Measurements from ENCODE around the gene LRTM2.
A peak's percentile ranks its signal among the peaks of the same experiment; 100 is the strongest.

Gene LRTM2

DNA sequence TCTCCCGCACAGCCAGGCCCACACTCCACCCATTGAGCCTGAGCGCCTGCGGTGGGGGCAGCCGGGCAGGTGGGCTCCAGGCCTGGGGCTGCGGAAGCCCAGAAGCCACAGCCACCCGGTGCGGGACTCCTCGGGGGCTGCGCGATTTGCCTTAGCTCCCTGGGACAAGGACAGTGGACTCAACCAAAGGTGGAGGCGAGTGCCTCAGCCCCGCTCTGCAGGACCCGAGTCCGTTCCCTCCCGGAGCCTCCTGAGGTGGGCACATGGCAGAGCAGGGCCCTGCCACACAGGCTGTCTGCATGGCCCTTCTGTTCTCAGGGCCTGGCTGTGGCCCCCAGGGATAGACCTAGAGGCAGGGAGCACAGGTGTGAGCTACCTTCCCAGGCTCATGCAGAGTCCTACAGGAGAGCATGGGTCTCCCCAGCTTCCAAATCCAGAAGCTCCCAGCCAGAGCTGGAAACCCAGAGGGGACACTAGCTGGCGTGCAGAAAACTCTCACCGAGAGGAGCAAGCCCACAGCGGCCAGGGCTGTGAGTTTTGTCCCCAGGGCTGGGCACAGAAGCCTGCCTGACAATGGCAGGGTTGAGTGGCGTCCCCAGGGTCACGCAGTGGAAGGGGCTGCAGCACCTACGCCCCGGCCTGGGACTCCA lies 22.2 kb upstream of the LRTM2 start:
- DNase-seq (ENCODE audit: low read depth, low spot score), result no peak

GRCh38 chr12:1798641-1799020 lies 21.7 kb upstream of the LRTM2 start:
- no peak for DNase-seq (ENCODE audit: low read depth, low spot score)

DNA sequence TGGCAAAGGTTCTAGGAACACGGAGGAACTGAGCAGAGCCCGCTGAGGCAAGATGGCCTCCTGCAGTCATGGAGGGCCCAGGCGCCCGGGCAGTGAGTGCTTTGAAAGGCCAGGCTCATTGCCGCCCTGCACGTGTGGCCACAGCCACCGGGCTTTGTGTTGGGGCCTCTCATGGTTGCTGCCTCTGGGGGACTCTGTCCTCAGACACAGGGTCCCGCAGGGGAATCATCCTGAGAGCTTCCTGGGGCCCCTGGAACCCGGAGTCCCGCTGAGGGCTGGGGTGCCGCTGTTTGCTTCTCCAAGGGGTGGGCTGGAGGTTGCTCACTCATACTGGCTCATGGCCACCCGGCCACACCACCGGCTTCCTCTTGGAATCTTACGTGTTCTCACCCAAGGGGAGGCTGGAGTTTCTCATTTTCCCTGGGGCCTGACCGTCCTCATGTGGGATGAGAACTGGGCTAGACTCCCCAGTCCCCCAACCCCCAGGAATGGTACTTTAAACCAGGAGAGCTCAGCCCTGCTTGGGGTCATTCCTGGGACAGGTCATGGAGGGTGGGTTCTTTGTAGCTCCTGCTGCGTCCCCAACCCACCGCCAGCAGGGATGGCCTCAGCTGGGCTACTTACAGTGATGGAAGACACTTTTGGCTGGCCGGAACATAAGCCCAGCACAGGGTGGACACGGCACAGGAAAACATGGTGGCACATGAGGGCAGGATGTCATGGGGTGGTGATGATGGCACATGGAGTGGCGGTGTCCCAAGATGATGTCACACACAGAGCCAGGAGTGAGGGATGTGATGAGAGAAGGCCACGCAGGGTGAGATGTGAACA lies 21.1 kb upstream of the LRTM2 start:
- DNase-seq (ENCODE audit: low read depth, low spot score), result no peak

DNA sequence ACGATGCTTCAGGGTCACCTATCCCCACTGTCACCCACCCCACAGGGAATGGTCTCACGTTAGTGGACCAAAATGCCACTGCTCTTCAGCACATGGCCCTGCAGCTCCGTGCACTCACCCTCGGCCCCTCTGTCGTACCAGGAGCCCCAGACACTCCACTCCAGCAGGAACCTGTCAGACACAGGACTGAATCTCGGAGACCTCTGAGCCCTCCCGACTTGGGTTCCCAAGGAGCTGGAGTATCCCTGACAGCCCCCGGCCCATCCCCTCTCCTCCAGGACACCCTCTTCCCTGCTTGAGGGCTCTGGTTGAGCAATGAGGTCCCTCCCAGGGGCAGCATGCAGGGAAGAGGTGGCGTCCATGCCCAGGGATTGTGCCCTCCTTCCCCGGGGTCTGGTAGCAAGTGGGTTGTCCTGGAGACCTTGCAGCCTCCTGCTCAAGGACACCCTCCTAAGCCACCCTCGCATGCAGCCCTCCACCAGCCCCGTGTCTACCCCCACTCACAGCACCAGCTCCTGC lies 20.4 kb upstream of the LRTM2 start:
- DNase-seq (ENCODE audit: low read depth, low spot score), result no peak

- no peak for DNase-seq (ENCODE audit: low read depth, low spot score)
These were observed 19.7 kb upstream of the LRTM2 start for GRCh38 chr12:1800401-1801302.

DNA sequence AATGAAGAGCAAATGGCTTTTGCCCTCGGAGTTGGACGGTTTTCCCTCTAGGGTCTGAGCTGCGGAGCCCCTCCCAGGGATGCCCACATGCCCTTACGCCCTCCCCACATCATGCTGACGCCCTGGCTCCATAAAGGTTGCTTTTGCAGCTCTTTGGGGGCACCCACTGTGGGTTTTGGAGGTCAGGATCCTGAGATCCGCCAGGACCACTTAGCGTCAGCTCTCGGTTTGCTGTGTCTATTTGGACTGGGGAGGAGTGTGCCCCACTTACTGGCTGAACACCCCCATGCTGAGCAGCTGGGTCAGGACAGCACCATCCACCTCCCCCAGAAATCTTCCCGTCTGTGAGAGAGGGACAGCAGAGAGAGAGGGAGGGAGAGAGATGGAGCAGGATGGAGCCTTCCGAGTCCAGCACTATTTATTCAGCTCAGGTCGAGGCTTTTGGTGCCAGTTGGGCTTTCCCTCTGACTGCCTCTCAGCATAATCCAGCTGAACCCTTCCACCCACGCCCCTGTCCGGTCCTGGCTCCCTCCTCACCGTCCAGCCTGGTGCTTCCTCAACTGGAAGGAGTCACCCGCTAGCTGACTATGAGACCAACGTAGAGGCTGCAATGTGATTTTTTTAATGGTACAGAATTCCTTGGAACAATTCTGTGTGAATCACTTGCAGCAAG lies 18.9 kb upstream of the LRTM2 start:
- DNase-seq (ENCODE audit: low read depth, low spot score), result no peak

DNA sequence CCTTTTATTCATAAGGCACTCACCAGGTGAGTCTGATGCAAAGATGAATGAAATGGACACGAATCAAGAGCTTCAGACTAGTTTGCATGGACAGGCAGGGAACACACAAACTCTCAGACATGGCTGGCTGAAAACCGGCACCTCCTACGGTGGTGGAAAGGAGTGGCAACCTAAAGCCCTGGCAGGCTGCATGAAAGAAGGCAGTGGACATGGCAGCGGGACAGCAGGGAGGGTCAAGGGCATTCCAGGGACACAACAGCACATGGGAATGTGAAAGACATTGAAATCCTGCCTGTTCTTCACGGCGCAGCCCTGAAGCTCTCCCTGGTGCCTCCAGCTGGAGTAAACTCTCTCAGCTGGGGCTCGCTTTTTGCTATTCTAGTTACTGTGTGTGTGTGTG lies 16.6 kb upstream of the LRTM2 start:
- no peak for DNase-seq (ENCODE audit: low read depth, low spot score)

- DNase-seq (ENCODE audit: low read depth, low spot score), result peak; percentile 94
These were observed 15.6 kb upstream of the LRTM2 start for GRCh38 chr12:1804545-1805332.

GRCh38 chr12:1805441-1806081 lies 14.8 kb upstream of the LRTM2 start:
- DNase-seq (ENCODE audit: low read depth, low spot score), result no peak

DNA sequence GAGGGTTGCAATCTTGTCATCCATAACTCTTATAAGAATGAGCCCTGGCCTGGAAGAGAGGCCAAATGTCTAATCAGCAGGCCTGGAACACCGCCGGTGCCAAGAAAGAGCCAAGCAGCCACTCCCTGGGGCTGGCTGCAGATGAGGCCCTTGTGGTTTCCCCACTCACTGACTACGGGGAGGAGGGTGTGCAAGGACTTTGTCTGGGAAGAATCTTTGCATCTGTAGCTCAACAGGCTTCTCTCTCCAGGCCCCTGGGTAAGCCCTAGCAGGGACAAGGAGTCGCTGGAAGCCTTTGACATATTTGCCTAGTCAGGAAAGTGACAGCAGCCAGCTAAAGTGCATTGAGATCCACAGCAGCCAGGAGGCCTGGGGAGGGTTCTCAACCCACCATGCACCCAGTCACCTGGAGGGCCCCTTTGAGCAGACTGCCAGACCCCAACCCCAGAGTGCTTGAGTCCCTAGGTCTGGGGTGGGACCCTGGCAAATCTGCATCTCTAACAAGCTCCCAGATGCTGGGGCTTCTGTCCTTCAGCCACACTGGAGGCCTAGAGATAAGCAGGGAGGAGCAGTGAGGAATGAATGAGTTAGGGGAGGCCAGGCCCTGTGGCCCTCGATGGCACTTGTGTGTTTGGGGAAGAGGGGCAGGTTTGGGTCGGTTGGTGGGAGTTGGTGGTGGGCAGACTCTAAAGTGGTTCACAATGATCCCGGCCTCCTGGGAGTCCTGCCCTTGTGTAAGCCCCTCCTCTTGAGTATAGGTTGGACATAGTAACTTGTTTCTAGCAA lies 13.9 kb upstream of the LRTM2 start:
- DNase-seq (ENCODE audit: low read depth, low spot score), result no peak

GRCh38 chr12:1807087-1807860 lies 13.1 kb upstream of the LRTM2 start:
- DNase-seq (ENCODE audit: low read depth, low spot score), result no peak

- no peak for DNase-seq (ENCODE audit: low read depth, low spot score)
These were observed 12.1 kb upstream of the LRTM2 start for GRCh38 chr12:1808036-1808797.

GRCh38 chr12:1808798-1809480 lies 11.4 kb upstream of the LRTM2 start:
- no peak for DNase-seq (ENCODE audit: low read depth, low spot score)

DNA sequence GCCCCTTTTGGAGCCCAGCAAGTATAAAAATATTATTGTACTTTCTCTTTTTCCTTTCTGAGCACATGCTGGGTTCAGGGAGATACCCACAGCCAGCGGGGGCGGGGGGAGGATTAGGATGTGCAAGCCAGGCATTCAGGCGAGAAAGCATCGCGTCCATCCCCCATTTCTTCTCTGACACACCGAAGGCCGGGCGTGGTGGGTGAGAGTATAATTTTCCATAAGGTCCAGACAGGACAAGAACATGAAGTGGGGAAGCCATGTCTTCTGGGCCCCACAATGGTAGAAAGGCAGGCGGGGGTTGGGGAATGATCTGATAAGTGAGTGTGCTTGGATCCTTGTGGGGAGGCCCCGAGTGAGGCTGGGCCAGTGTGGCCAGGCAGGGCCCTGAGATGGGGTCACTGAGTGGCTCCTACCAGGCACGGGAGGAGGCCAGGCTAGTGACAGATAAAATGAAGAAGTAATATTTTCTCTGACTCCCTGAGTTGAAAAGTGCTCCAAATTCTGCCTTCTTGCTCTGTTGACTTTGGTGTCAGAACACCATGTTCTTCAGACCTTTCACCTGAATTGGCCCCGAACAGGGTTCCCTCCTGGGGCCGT lies 10.7 kb upstream of the LRTM2 start:
- DNase-seq (ENCODE audit: low read depth, low spot score), result no peak

- peak; percentile 55 for DNase-seq (ENCODE audit: low read depth, low spot score)
These were observed 10.0 kb upstream of the LRTM2 start for GRCh38 chr12:1810201-1810930.

DNA sequence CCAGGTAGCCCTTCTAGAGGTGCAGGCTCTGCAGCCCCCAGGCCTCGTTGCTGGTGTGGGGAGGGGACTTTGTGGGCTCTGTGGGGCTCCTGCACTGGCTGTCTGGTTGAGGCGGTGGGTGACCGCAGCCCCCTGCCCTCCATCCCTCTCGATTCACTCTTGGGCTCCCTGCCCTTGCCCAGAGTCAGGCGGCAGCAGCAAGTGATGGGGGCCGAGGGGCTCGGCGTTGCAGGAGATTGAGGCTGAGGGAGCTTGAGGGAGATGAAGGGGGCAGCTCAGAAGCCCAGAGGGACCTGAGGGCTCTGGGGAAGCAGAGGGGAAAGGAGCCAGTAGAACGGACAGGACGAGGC lies 9.5 kb upstream of the LRTM2 start:
- DNase-seq (ENCODE audit: low read depth, low spot score), result no peak

All from astrocyte of the hippocampus (primary cell).